ENCODE results near the gene DRC7. TPM values are rescaled to one million over a fixed set of nuclear protein-coding genes. Genes with fewer than 3 reads are reported as not detected.
A peak's percentile ranks its signal among the peaks of the same experiment; 100 is the strongest.

The DRC7 gene
- total and polyA plus RNA-seq, 2 experiments from 2014 or later, result 0.83 to 2.0 TPM

DNA sequence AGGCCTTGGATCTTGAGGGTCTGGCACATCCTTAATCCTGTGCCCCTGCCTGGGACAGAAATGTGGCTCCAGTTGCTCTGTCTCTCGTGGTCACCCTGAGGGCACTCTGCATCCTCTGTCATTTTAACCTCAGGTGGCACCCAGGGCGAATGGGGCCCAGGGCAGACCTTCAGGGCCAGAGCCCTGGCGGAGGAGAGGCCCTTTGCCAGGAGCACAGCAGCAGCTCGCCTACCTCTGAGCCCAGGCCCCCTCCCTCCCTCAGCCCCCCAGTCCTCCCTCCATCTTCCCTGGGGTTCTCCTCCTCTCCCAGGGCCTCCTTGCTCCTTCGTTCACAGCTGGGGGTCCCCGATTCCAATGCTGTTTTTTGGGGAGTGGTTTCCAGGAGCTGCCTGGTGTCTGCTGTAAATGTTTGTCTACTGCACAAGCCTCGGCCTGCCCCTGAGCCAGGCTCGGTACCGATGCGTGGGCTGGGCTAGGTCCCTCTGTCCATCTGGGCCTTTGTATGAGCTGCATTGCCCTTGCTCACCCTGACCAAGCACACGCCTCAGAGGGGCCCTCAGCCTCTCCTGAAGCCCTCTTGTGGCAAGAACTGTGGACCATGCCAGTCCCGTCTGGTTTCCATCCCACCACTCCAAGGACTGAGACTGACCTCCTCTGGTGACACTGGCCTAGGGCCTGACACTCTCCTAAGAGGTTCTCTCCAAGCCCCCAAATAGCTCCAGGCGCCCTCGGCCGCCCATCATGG, 30.5 kb upstream of the DRC7 start:
- no peak overlapping the region for H3K4me3 ChIP-seq
- DNase-seq (ENCODE audit: low read depth in 1 of 2, low spot score in 1 of 2), result peak in 1 of 2 donors; percentile 36
- H3K27ac ChIP-seq, result no peak overlapping the region
- TF ChIP-seq, protein P1, sequence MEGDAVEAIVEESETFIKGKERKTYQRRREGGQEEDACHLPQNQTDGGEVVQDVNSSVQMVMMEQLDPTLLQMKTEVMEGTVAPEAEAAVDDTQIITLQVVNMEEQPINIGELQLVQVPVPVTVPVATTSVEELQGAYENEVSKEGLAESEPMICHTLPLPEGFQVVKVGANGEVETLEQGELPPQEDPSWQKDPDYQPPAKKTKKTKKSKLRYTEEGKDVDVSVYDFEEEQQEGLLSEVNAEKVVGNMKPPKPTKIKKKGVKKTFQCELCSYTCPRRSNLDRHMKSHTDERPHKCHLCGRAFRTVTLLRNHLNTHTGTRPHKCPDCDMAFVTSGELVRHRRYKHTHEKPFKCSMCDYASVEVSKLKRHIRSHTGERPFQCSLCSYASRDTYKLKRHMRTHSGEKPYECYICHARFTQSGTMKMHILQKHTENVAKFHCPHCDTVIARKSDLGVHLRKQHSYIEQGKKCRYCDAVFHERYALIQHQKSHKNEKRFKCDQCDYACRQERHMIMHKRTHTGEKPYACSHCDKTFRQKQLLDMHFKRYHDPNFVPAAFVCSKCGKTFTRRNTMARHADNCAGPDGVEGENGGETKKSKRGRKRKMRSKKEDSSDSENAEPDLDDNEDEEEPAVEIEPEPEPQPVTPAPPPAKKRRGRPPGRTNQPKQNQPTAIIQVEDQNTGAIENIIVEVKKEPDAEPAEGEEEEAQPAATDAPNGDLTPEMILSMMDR (IDR thresholded peaks at IDR 0.05; ENCODE audit: low read depth, low read length), result no peak
- no peaks in the 10 kb centered on the region for H3K27me3 ChIP-seq
- no peaks in the 10 kb centered on the region for H3K36me3 ChIP-seq
- H3K4me1 ChIP-seq (ENCODE audit: low read depth), result no peaks in the 10 kb centered on the region
- H3K9me3 ChIP-seq (ENCODE audit: low read depth), result no peaks in the 10 kb centered on the region

DNA sequence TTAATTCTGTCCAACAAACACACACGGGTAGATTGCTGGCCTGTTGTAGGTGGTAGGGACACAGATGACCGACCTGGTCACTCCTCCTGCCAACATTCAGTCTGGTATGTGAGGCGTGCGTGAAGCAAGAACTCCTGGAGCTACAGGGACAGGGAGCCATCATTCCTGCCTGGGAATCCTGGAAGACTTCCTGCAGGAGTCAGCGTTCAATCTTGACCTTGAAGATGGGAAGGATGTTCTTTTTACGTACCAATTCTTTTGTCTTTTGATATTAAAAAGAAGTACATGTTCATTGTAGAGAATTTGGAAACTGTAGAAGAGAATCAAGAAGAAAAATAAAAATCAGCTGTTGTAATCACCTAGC, 30.0 kb upstream of the DRC7 start:
- DNase-seq (ENCODE audit: low read depth in 1 of 2, low spot score in 1 of 2), result no peak
- H3K27ac ChIP-seq, result no peak overlapping the region
- TF ChIP-seq, protein P1 (IDR thresholded peaks at IDR 0.05; ENCODE audit: low read depth, low read length), result no peak
- no peaks in the 10 kb centered on the region for H3K4me1 ChIP-seq (ENCODE audit: low read depth)
- no peaks in the 10 kb centered on the region for H3K36me3 ChIP-seq
- no peaks in the 10 kb centered on the region for H3K9me3 ChIP-seq (ENCODE audit: low read depth)
- H3K4me3 ChIP-seq, result no peak overlapping the region
- H3K27me3 ChIP-seq, result no peaks in the 10 kb centered on the region

DNA sequence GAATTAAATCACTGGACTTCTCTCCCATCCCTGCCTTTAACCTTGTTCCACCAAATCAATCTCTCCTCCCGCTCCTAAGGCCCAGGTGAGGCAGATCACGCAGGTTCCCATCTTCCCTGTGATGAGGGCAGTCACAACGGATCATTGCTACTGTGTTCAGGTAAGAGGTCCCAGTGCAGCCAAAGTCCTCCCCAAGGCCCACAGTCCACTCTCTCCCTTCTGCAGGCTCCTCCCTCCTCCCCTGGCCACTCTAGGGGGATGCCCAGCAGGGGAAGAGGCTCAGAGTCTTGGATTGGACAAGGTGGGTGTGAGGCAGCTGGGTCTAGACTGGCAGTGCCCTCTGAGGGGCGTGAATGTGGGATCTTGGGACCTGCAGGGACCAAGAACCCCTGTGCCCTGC, 29.1 kb upstream of the DRC7 start:
- no peaks in the 10 kb centered on the region for H3K27me3 ChIP-seq
- no peak overlapping the region for H3K27ac ChIP-seq
- no peaks in the 10 kb centered on the region for H3K9me3 ChIP-seq (ENCODE audit: low read depth)
- H3K4me1 ChIP-seq (ENCODE audit: low read depth), result no peaks in the 10 kb centered on the region
- H3K36me3 ChIP-seq, result no peaks in the 10 kb centered on the region
- H3K4me3 ChIP-seq, result no peak overlapping the region
- DNase-seq (ENCODE audit: low read depth in 1 of 2, low spot score in 1 of 2), result no peak
- TF ChIP-seq, protein P1 (IDR thresholded peaks at IDR 0.05; ENCODE audit: low read depth, low read length), result no peak

DNA sequence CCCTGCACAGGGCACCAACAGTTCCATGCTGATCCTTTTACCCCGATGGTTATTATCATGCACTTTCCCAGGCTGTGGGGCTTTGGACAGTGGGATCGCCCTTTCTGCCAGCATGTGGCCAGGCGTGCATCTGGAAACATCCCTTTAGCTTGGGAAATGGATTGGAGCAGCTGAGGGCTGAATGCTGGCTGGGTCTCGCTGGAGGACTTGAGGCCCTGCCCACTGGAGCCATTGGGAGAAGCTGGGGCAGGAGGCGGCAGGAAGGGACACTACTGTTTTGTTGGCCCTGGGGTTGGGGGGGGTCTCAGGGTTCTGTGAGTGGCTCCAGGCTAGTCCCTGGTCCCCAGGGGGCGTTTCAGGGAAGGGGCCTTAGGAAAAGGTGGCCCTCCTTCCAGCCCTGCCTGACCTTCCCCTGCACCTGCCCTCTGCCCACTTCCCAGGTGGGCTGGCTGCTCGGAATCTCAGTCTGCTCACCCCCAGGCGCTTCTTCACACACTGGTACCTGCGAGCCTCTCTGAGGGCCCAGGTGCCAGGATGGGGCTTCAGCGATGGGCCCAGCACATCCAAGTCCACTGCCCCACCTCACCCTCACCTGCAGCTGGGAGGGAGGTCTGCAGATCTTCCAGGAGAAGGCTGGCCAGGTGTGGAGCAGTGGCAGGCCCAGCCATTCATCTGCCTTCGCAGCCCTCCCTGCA, 28.1 kb upstream of the DRC7 start:
- no peaks in the 10 kb centered on the region for H3K27me3 ChIP-seq
- no peak overlapping the region for H3K4me3 ChIP-seq
- no peaks in the 10 kb centered on the region for H3K4me1 ChIP-seq (ENCODE audit: low read depth)
- no peaks in the 10 kb centered on the region for H3K9me3 ChIP-seq (ENCODE audit: low read depth)
- H3K36me3 ChIP-seq, result no peaks in the 10 kb centered on the region
- TF ChIP-seq, protein P1 (IDR thresholded peaks at IDR 0.05; ENCODE audit: low read depth, low read length), result no peak
- H3K27ac ChIP-seq, result no peak overlapping the region
- no peak for DNase-seq (ENCODE audit: low read depth in 1 of 2, low spot score in 1 of 2)

DNA sequence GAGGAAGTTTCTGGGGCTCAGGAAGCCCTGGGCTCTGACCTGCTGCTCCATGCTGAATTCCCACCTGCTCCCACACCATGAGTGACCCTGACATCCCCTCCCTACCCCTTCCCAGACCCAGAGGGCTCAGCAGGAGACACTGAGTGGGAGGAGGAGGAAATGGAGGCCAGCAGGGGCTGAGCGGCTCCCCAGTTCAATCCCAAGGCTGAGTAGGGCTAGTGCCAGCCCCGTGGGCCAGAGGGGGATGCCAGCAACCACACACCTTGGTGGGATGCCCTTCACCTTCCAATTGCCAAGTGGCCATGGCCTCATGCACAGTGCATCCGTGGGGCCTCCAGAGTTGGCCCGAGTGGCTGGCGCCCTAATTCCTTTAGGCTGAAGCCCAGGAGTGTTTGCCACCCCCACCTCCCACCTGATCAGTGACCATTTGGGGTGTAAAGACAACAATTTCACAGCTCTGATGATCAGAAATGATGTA, 27.5 kb upstream of the DRC7 start:
- DNase-seq (ENCODE audit: low read depth in 1 of 2, low spot score in 1 of 2), result no peak
- Histone ChIP-seq H3K9me3 (ENCODE audit: low read depth) (no peaks in the 10 kb centered on the region), H3K27me3 (no peaks in the 10 kb centered on the region), H3K36me3 (no peaks in the 10 kb centered on the region), H3K4me1 (ENCODE audit: low read depth) (no peaks in the 10 kb centered on the region), H3K27ac (no peak overlapping the region), H3K4me3 (no peak overlapping the region)
- TF ChIP-seq, protein P1 (IDR thresholded peaks at IDR 0.05; ENCODE audit: low read depth, low read length), result no peak
